K562 (cell line): Measurements from ENCODE around the gene ZNF202. TPM values are rescaled to one million over a fixed set of nuclear protein-coding genes. Genes with fewer than 3 reads are reported as not detected.

Experiments used
- ATAC-seq: fragments of 200-7000 bp; cut with Tn5 transposase; 3 replicates; pipeline ENCODE4 v1.9.1; 2020; ENCODE audit warnings: moderate library complexity
- BruUV-seq: library from RNA; stranded (reverse); fragments of 400-500 nt; replicated peaks from 2 replicates; lab custom pipeline; 2021; lab: Mats Ljungman, UMichigan
- CTCF ChIA-PET: fragments of 300-600 bp; formaldehyde crosslinking; extraction: SDS; loops from one replicate; lab custom pipeline; 2021; ENCODE audit warnings: low intra/inter-chr PET ratio; lab: Yijun Ruan, JAX
- POLR2A ChIA-PET: fragments of 300-600, 350-650 bp; sonication (Branson Sonifier 250); formaldehyde crosslinking; extraction: SDS; loops from one replicate; lab custom pipeline; 2021; ENCODE audit warnings: antibody characterized with exemption, inconsistent platforms; lab: Yijun Ruan, JAX
- DNase-seq, 4 experiments: peaks; one replicate each; pipeline versions ENCODE4 v3.0.0 to v3.0.0-alpha.2; 2011 to 2018; ENCODE audit warnings: low spot score in 3 of 4, mixed read lengths in 3 of 4; ENCODE audit errors: extremely low read depth in 1 of 4
- FAIRE-seq: peaks from 2 replicates; lab custom pipeline; 2011; peaks lifted over from hg19 to GRCh38; lab: Jason Lieb, UNC
- H2AFZ ChIP-seq: 2 replicates; pipeline ENCODE4 v1.6.0; 2011; ENCODE audit warnings: low read depth, low read length, control low read depth, inconsistent platforms
- H3K27ac ChIP-seq: fragments of 200-600 bp; 3 replicates; pipeline ENCODE4 v1.8.0; 2011; ENCODE audit warnings: low read depth, mild to moderate bottlenecking, control low read depth, inconsistent platforms, low read length, moderate library complexity, mixed read lengths; ENCODE audit errors: extremely low read depth
- H3K27me3 ChIP-seq, 2 experiments: fragments of 300-600 bp in 1 of 2; 2 replicates in 1 of 2; 3 replicates in 1 of 2; pipeline versions ENCODE4 v1.6.0 to v1.8.0; 2011; ENCODE audit warnings: inconsistent platforms in 2 of 2, low read length in 2 of 2, mild to moderate bottlenecking in 1 of 2, mixed read lengths in 1 of 2, moderate library complexity in 1 of 2; ENCODE audit not compliant: control insufficient read depth in 2 of 2, insufficient read depth in 2 of 2
- H3K36me3 ChIP-seq: fragments of 300-600 bp; 3 replicates; pipeline ENCODE4 v1.8.0; 2011; ENCODE audit warnings: mild to moderate bottlenecking, low read length, inconsistent platforms; ENCODE audit not compliant: control insufficient read depth, insufficient read depth
- H3K4me1 ChIP-seq, 2 experiments: fragments of 200-600 bp in 1 of 2; replicated peaks in 1 of 2; 2 replicates in 1 of 2; 3 replicates in 1 of 2; pipeline versions ENCODE4 v1.5.1 to v1.8.0; 2011; ENCODE audit warnings: inconsistent platforms in 2 of 2, low read length in 2 of 2, mild to moderate bottlenecking in 1 of 2, mixed read lengths in 1 of 2, moderate library complexity in 1 of 2; ENCODE audit not compliant: control insufficient read depth in 2 of 2, insufficient read depth in 2 of 2
- H3K4me2 ChIP-seq: 2 replicates; pipeline ENCODE4 v1.6.1; 2011; ENCODE audit warnings: low read length, control low read depth, inconsistent platforms, mixed read lengths; ENCODE audit not compliant: insufficient read depth
- H3K4me3 ChIP-seq: fragments of 200-600 bp; sonication (generic), shearing (Covaris generic); 2 replicates; pipeline ENCODE4 v1.5.1; 2016; ENCODE audit warnings: control low read depth, inconsistent platforms
- H3K79me2 ChIP-seq: fragments of 200-600 bp; 3 replicates; pipeline ENCODE4 v1.8.0; 2011; ENCODE audit warnings: low read length, inconsistent platforms; ENCODE audit not compliant: control insufficient read depth, insufficient read depth
- H3K9ac ChIP-seq, 2 experiments: 2 replicates each; pipeline versions ENCODE4 v1.6.0 to v1.6.1; 2011; ENCODE audit warnings: low read depth in 2 of 2, low read length in 2 of 2, control low read depth in 1 of 2, inconsistent platforms in 1 of 2, mild to moderate bottlenecking in 1 of 2, mixed read lengths in 1 of 2; ENCODE audit not compliant: insufficient read depth in 1 of 2
- H3K9me1 ChIP-seq: one replicate; pipeline ENCODE4 v1.6.0; 2011; ENCODE audit warnings: inconsistent platforms, mild to moderate bottlenecking, low read length, moderate library complexity; ENCODE audit not compliant: control insufficient read depth, insufficient read depth
- H3K9me3 ChIP-seq: replicated peaks from 2 replicates; pipeline ENCODE4 v1.5.1; 2011; ENCODE audit warnings: low read depth, low read length, inconsistent platforms; ENCODE audit not compliant: control insufficient read depth, insufficient read depth
- H4K20me1 ChIP-seq: replicated peaks from 2 replicates; pipeline ENCODE4 v1.6.1; 2011; ENCODE audit warnings: low read length, inconsistent platforms, mixed read lengths; ENCODE audit not compliant: control insufficient read depth, insufficient read depth
- HDAC8 ChIP-seq: fragments of 450-650 bp; IDR thresholded peaks from 2 replicates; pipeline ENCODE4 v1.6.1; 2016; ENCODE audit warnings: mild to moderate bottlenecking, missing genetic modification characterization, moderate library complexity, missing compliant biosample characterization
- RFX7 ChIP-seq: fragments of 250-450 bp; sonication (Bioruptor Pico); IDR thresholded peaks from 2 replicates; pipeline ENCODE4 v1.5.1; 2021; ENCODE audit warnings: mild to moderate bottlenecking
- WGBS: fragments of 100-300 bp; shearing (Covaris generic); methylation state at CpG from one replicate; pipeline ENCODE4 v1.1.6; 2016; ENCODE audit warnings: low coverage, mixed read lengths; ENCODE audit not compliant: insufficient coverage; ENCODE audit errors: missing lambda C conversion rate; 5-methylcytosine and 5-hydroxymethylcytosine counted together
- in situ Hi-C: fragments of 300-500 bp; cut with MboI; formaldehyde crosslinking; loops from 4 replicates; pipeline ENCODE4 v1.15.0; 2018; ENCODE audit warnings: inconsistent platforms, mixed read lengths
- intact Hi-C: fragments of 100-400 bp; cut with micrococcal nuclease; formaldehyde crosslinking; loops from 2 replicates; pipeline ENCODE4 v1.14.2; 2022
- polyA plus RNA-seq, 8 experiments: library from polyadenylated mRNA; depleted of rRNA in 4 of 8; stranded (reverse) in 5 of 8; unstranded in 3 of 8; fragments of >200 nt; fragmentation: Nextera tagmentation in 2 of 8; fragmentation: Illumina TruSeq in 1 of 8; extraction: Ambion mirVana in 2 of 8; extraction: Trizol in 1 of 8; gene quantifications; 2 replicates each; pipeline versions ENCODE4 v1.2.1 to v1.2.3, GENCODE V29; 2011 to 2014; ENCODE audit warnings: inconsistent platforms in 1 of 8, missing spikeins in 1 of 8
- total RNA-seq, 7 experiments: library from RNA; depleted of rRNA in 6 of 7; stranded (reverse); fragments of >200 nt in 6 of 7; fragmentation: Illumina TruSeq in 2 of 7; extraction: Trizol in 2 of 7; gene quantifications; 2 replicates each; pipeline versions ENCODE4 v1.2.1 to v1.2.3, GENCODE V29; 2011 to 2021; ENCODE audit warnings: low replicate concordance in 1 of 7
- TF ChIP-seq, protein P1 (sequence below): fragments of 450-650 bp; IDR thresholded peaks from 2 replicates; pipeline ENCODE4 v1.6.1; 2018; ENCODE audit not compliant: partially characterized antibody

The ZNF202 gene
- total and polyA plus RNA-seq, 9 of the 15 experiments (the other 6 are each of a cell fraction or from before 2014, with no cell fraction given): 2.3 to 18.7 (median 12.7) TPM

DNA sequence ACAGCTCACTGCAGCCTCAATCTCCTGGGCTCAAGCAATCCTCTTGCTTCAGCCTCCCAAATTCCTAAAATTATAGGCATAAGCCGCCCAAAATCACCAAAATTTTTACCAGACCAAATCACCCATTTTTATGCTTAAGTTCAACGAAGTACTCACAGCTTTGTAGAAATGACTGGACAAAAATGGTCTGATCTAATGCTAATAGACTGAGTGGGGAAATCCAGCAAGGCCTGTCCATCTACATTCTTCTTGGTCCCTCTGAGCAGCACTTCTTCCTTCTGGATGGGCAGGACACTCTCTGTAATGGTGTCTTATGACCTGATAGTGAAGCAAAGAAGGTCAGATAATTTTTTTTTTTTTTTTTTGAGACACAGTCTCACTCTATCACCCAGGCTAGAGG is 31.6 kb upstream of the ZNF202 start:
- no peak overlapping the region for H3K4me3 ChIP-seq
- H3K9me1 ChIP-seq: no peaks in the 10 kb centered on the region
- H3K27me3 ChIP-seq: no peaks in the 10 kb centered on the region
- no TSS peak for BruUV-seq
- no peaks in the 10 kb centered on the region for H3K79me2 ChIP-seq
- no peaks in the 10 kb centered on the region for H3K4me1 ChIP-seq
- no peaks in the 10 kb centered on the region for H3K9me3 ChIP-seq
- no peak overlapping the region for H3K27ac ChIP-seq
- FAIRE-seq: no peak
- in situ Hi-C loops: no loop called here
- no peak overlapping the region for H2AFZ ChIP-seq
- intact Hi-C loops: no loop called here
- no peaks in the 10 kb centered on the region for H3K36me3 ChIP-seq
- TF ChIP-seq, protein P1, sequence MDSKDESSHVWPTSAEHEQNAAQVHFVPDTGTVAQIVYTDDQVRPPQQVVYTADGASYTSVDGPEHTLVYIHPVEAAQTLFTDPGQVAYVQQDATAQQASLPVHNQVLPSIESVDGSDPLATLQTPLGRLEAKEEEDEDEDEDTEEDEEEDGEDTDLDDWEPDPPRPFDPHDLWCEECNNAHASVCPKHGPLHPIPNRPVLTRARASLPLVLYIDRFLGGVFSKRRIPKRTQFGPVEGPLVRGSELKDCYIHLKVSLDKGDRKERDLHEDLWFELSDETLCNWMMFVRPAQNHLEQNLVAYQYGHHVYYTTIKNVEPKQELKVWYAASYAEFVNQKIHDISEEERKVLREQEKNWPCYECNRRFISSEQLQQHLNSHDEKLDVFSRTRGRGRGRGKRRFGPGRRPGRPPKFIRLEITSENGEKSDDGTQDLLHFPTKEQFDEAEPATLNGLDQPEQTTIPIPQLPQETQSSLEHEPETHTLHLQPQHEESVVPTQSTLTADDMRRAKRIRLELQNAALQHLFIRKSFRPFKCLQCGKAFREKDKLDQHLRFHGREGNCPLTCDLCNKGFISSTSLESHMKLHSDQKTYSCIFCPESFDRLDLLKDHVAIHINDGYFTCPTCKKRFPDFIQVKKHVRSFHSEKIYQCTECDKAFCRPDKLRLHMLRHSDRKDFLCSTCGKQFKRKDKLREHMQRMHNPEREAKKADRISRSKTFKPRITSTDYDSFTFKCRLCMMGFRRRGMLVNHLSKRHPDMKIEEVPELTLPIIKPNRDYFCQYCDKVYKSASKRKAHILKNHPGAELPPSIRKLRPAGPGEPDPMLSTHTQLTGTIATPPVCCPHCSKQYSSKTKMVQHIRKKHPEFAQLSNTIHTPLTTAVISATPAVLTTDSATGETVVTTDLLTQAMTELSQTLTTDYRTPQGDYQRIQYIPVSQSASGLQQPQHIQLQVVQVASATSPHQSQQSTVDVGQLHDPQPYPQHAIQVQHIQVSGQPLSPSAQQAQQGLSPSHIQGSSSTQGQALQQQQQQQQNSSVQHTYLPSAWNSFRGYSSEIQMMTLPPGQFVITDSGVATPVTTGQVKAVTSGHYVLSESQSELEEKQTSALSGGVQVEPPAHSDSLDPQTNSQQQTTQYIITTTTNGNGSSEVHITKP: peak; percentile 32
- TF ChIP-seq HDAC8 (tag) (no peak), RFX7 (CRISPR knock-in tag) (no peak)
- TF ChIP-seq, all 486 proteins: peak for 1
- ATAC-seq (no peak), DNase-seq (no peak)
- H3K9ac ChIP-seq: no peak overlapping the region
- no peak overlapping the region for H3K4me2 ChIP-seq
- POLR2A ChIA-PET: no interaction called here
- H4K20me1 ChIP-seq: no peaks in the 10 kb centered on the region
- WGBS: 0% methylated on average over 2 of the region's 2 CpGs
- CTCF ChIA-PET: no interaction called here
